GOT3 (cell line): ENCODE data around the gene SLIT3.

Experiments used
- DNase-seq: peaks from one replicate; lab custom pipeline; 2025; ENCODE audit warnings: mixed read lengths; lab: John Stamatoyannopoulos, UW

The SLIT3 gene

DNA sequence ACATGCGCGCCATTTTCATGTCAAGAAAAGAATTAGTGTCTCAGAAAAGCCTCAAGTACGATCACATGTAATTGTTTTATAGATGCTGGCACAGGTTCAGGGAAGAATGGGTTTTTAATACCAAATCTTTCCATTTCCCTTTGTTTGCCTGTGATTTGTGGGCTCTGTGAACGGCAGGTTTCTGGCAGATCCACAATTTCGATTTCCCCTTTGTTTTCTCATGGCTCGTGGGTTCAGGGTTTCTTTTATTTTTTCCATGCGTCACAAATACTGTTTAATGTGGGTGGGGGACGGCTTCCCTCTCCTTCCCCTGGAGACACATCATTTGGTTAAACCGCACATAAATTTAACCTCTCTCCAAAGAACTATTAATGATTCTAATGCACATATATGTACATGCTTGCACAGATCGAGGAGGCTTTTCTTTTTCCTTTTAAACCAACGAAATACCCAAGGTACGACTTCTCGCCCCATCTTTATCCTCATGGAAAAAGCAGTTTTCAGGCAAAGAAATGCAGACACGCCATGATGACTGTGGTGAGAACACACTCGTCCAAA is 195.9 kb downstream of the SLIT3 start:
- DNase-seq, result no peak

DNA sequence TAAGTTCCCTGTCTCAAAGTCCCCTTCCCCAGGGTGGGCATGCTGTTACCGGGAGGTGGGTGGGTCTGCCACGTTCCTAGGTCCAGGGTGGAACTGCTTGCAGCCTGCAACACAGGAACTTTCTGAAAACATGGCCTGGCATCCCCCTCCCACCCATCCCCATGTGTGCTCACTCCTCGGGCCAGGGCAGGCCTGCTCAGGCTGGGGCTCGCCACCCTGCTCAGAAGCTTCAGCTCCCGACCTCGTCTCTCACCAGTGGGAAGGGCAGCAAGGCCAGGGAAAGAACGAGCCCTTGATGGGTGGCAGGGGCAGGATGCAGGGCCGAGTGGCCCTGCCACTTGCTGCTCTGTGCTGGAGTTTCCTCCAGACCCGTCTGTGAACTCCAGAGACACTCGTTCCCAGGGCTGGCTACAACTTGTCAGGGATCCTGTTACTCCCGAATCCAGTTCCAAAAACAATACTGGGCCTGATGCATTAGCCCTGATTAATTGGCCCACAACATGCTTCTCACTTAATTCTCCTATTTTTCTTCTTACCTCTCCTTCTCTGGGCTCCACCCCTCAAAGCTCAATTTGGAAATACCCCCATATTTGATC is 197.3 kb downstream of the SLIT3 start:
- DNase-seq, result no peak

DNA sequence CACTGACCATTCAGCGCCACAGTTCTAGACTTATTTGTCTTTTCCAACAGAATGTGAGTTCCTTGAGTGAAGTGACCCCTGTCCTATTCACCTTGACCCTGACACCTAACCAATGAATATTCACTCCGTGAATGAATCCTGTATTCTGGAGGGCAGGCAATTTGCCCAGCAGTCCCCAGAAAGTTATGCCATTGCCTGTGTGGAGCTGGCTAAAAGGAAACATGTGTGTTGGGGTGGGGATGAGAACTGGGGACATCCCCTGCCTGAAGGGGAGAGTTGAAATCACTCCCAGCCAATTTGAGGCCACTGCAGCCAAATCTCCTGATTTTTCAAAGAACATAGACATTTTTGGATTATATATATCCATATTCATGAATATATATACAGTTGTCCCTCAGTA is 199.0 kb downstream of the SLIT3 start:
- DNase-seq, result no peak

DNA sequence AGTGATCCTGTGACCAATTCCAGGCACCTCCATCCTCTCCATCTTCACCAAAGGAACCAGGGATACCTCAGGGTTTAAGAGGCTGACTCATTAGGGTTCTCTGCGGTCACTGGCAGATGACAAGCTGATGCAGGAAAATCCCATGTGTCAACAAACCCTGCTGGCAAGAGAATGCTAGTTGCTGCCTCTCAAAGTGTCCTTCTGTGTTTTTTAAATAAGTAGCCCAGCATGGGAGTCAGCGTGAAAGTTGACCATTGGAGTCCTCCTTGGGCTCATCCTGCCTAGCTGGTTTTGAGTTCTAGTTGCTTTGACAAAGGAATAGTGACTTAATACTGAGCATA is 200.2 kb downstream of the SLIT3 start:
- DNase-seq, result no peak

DNA sequence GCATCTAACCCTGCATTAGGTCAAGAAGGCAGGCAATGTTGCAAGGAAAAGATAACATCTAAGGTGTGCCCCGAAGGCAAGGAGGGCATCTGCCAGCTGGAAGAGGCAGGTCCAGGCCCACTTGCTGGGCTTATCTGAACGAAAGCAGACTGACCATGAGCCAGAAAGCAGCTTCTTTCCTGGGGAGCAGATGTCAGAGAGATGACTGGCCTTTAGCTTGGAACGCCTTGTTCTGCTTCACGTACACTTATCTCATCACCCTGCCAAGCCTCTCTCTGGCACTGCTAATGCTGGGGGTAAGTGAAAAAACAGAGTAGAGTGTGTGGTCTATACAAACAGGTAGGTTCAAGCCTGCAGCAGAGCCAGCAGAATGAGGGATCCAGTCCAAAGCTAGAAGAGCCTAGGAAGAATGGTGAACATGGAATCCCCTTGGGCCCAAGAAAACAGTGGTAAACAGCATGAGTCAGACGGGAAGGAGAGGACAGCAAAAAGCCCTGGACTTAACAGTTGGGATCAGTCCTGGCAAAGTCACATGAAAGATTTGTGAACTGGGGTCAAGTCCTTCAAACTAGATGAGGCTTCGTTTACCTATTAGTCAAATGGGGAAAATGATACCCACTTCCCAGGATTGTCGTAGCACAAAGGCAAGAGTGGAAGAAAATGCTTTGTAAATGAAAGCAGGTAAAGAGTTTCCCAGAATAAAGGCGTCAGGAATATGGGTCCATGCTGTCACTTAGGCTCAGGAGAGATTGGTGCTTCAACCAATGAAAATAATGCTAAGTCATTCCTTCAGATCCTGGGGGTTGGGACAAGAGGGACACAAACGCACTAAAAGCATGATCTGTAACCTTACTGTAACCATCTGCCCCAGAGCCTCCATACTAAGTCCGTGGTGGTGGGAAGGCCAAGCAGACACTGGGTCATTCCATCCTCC is 200.9 kb downstream of the SLIT3 start:
- DNase-seq, result no peak

DNA sequence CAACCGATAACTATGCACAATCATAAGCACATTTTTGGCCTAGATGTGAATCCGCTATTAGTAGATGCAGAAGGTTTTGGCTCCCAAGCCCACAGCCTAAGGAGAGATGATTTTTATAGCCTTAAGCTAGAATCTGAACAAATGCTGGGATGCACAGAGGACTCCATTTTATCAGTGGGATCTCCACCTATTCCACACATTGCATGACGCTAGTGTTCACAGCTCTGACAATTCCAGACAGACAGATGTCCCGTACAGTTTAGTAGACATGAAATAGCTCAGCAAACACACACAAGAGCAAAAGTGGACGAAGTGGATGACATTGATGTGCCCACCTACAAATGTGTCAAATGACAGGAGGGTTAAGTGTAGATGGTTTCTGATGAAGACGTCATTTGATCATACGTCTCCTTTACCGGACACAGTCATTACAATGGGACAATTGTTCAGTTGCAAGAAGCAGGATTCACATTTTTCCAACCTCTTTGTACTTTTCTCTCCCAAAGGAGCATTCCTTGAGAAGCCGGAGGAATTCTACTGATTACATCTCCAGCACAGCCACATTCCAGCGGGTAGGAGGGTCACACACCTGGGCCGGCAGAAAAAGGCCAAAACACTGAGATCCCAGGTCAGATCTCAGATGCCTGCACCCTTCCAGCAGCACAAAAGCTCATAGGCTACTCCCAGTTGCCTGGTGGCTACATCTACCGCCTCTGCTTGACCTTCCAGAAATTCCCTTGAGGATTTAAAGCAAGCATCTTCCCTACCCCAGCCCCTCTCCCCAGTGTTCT is 202.4 kb downstream of the SLIT3 start:
- DNase-seq, result no peak

DNA sequence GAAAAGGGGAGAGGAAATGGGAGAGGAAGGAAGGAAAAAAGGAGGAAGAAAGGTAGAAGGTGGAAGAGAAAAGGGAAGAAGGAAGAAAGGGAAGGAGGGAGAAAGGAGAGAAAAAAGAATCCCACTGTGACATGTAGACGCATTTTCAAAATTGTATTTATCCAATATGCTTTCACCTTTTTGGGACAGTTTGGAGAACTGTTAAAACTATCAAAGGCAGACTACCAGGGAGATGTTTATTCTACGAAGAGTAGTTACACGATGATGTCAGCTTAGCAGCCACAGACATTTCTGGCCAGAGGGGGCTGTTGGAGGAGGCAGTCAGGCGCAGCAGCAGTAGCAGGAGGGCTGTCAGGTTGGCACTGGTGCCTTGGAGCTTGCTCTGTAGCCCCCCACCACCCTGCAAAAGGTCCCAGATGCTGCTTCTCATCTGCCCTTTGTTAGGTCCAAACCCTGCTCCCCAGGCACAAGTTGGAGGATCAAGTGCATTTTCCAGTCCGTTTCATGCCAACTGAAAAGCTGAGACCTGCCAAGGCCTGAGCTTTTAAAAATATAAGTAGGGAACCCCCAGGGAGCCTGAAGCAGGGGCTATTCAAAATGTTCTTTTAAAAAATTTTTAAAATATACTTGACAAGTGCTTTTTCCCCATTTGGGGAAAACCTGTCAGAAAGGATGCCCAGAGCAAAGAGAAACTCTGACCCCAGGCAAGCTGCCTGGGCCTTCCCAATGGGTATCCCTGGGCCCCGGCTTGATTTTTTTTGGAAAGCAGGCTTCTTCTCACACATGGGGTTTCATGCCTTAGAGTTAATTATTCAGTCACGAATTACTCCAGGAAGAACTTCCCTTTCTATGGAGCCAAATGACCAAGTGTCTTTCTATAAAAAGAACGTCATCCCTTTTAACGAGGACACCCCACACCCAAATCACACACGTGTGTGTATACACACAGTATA is 203.3 kb downstream of the SLIT3 start:
- DNase-seq, result no peak

DNA sequence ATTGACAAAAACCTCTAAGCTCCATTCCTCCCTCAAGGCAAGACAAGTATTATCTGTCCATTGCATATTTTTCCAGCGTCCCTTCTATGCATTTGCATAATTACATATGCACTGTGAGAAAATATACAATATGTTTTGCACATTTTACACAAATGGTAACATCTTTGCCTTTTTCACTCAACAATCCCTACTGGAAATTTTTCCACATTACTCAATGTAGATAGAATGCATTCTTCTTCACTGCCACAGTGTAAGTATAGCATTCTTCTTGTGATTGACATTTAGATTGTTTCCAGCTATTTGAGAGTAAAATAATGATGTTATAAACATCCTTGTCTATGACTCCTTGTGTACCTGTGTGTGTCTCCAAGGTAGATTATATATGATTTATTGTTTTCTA is 205.0 kb downstream of the SLIT3 start:
- no peak for DNase-seq

DNA sequence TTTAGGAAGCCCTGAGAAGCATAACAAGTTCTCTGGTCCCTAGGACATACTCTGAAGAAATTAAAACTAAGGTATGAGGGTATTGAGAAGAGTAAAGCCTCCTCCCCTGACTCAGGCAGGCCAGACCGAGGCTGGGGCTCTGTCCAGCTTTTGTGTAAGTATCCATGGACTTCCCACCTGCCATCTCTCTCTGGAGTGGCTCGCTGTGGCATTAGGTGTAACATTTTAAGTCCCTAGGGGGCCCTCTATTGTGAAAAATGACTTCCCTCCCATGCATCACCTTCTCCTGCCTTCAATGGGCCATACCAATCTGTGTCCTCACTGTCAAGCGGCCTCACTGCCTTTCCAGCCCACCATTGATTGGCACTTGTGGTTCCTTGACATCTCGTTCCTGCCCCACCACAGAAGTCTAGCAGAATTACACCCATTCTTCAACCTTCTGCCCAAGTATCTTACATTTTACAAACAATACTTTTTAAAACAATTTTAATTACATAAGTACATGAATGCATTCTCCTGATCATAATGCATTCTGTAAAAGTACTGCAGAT is 205.5 kb downstream of the SLIT3 start:
- DNase-seq, result no peak

DNA sequence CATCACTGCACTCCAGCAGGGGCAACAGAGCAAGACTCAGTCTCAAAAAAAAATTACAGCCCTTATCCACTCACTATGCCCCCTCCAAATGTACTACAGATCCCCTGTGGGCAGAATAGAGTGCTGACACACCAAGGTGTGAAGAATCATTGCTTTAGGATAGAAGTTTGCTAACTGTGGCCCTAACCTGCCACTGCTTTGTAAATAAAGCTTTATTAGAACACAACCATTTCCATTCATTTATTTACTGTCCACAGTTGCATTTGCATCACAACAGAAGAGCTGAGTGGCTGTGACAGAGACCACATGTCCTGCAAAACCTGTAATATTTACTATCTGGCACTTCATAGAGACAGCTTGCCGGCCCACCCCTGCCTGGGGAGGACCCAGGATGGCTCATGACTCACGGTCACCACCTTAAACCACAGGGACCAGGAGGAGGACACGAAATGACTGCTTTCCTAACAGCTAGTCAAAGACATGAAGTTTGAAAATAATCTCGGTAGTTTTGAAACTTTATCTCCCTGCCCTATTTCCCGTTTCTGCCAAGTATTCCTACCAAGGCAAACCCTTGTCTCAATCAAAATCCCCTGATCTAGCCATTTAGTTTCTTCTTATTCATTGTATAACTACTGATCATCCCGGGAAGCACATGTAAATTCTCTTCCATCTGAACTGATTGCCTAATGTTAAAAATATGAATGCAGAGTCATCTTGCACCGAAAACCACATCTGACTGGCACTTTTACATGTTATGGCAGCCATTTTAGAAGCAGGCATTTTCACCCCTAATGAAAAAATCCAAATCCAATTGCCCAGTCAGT is 206.1 kb downstream of the SLIT3 start:
- no peak for DNase-seq

DNA sequence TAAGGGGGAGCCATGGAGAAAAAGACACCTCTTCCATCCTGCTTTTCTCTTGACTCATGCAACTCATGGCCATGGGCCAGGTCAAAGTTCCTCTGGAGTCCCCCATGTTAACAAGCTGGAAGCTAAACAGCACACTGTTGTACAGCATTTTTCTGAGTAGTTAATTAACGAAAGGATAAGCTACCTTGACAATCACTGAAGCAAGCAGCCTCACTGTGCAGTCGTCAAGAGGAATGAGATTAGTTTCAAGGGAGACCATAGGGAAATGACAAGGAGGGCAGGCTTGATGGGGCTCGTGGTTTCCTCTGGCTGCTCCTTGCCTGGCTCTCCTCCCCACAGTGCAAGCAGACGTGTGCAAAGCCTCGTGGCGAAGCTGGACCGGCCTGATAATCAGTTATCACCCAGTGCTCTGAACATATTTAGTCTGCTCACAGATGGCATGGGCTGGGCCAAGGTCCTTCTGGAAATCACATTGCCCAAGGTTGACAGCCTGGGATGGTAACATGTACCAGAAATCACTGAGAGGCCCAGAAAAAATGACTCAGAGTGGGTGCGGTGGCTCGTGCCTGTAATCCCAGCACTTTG is 209.5 kb downstream of the SLIT3 start:
- DNase-seq, result no peak

DNA sequence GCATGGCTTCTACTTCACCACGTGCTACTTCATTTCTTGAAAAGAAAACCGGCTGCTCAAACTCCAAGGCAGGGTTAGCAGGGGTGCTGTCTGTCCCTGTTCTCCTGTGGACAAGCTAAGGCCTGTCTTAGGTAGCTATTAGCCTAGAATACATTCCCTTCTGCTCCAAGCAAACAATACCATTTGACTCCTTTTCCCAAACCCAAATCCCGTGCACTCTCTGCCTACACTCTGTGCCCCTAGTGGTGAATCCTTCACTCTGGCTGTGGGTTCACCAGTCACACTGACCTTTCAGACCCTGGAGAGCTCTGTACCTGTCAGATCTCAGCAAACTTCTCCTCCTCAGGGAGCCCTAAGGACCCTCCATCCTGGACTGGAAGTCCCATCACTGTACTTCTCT is 211.6 kb downstream of the SLIT3 start:
- DNase-seq, result no peak

DNA sequence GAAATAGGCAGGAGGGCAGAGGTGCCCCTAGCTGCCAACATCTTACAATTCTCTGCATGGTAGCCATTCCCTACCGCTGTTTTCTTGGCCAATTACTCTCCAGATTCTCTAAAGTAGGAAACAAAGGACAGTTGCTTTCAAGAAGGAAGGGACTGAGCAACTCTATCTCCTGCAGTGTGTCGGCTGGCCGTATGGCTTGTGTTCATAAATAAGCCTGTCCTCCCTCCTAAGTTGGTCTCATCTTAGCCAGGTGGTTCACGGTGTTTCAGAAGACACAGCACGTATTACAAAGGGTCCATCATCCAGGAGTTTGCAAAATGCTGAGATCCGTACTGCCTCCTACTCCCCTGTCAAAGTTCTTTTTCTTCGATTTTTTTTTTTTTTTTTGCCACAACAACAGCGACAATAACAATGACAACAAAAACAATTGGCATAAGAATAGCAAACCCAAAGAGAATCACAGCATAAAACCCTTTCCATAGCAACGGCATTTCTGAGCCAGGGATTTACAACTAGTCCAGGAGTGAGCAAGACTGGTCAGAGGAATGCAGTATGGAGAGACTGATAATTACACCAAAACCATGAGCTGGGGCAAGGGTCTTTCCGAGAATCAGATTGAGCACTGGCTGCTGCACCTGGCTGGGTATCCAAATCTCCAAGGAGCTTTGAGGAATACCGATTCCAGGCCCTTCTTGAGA is 212.8 kb downstream of the SLIT3 start:
- DNase-seq, result no peak

DNA sequence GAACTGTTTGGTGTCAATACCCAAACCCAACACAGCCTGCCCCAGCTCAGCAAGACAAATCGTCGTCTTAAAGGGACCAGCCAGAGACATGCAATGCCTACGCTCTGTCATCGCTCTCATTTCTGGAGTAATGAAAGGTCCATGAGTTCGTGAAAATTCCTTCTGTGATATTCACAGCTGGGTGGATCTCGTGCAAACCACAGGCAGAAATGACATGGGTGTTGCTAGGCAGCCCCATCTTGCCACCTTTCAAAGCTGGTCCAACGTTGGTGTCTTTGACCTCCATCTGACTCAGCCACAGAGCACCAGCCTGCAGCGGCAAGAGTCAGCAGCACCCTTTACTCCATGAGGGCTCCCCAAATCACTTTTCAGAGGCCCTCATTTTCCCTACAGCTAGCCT is 215.3 kb downstream of the SLIT3 start:
- no peak for DNase-seq

DNA sequence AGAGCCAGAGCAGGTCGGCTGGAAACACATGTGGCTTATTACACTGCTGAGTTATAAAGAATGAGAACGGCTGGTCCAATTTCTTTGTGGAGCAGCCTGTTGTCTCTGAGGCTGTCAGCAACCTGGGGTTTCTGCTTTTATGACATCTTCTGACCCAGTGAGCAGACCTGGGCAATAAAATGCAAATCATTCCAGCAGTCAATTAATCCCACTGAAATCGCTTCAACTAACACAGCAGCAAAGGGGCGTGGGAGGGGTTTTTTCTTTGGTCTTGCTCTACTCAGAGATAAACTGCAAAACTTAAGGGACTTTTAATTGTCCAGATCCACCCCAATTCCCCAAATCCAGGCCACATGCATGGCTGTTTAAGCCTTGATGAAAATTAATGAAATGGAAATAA is 215.7 kb downstream of the SLIT3 start:
- DNase-seq, result no peak

DNA sequence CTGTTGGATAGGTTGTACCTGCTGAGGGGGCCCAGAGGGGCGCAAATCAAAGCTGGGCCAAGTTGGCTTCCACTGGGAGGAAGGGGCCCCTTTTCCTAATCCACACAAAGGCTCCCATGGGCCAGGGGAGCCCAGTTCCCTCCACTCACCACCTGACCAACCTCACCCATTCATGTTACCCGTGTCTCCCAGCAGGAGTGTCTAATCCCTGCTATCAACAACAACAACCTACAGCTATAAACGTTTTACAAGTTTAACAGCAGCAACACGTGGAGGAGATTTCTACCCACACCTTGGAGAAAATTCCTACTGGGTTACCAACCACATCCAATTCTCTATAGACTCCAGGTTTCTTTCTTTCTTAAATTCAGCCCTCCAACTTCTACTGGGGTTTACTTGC is 216.2 kb downstream of the SLIT3 start:
- DNase-seq, result no peak

DNA sequence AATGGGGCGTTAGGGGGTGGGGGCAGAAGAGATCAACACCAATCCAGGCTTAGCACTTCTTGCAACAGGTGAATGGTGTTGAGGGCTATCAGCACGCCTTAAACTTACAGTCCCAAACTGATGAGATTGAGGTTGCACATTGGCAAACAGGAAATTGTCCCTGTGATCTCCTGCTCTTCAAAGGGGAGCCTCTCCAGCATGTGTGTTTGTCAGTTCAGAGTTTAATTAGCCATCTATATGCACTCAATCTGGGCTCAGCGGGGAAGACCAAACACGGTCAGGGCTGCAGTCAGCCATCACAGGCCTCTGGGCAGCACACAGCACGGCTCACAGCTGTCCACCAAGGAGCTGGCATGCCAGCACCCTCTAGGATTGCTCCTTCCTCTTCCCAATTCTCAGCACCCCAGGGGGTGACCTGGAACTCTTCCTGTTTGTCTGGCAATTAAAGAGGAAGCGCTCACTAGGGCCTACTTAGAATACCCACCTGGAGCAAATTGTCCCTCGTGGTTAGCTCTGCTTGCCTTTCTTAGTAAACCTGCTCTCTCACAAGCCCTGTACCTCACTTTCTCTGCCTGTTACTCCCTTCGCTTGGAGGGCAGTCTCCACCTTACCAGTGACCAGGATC is 217.4 kb downstream of the SLIT3 start:
- DNase-seq, result no peak

DNA sequence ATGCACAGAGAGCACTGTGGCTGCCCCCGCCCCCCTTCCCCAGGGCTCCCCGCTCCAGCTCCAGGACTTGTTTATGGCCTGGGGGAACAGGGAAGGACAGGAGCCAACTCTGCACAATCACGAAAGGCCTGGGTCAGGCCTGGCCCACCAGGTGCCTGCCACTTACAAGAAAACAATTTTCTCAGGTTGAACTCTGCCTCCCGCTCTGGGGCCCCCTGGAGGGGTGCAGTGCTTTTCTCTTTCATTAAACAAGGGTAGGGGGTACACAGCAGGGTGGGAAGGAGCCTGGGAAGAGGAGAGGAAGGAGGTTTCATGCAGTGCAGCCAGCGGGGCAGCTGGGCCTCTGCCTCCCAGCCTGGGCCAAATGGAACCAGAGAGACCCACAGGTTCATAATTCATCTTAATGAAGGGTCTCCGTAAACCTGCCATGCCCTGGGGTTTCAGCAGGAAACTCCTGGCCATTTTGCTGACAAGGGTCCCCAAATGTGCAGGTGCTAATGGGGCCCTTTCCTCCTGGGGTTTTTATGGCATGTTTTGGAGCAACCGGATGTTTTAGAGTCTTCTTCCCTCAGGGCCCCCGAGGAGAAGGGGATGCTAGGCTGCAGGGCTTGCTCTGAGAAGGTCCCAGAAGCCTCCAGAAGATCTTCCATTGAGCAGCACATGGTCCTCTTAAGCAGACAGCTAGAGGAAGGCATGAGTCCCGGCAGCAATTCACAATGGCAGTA is 219.8 kb downstream of the SLIT3 start:
- DNase-seq, result no peak
